ENCODE data around the gene VGLL3.

VGLL3 gene

DNA sequence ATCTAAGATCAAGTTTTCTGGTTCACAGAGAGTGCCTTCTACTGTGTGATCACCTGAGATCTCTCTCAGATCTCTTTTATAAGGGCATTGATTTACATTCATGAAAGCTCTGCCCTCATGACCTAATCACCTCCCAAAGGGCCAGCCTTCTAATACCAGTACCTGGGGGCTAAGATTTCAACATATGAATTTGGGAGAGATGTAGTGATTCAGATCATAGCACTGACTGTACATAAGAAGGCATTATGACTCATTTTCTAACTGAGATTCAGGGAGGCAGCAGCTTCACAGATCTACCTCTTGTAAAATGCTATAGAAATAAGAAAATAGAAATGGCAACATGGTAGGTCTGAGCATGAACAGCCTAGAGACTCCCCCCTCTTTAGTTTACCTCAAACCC, 39.6 kb downstream of the VGLL3 start:
- no peak for DNase-seq (ENCODE audit: low read depth in 2 of 2)

DNA sequence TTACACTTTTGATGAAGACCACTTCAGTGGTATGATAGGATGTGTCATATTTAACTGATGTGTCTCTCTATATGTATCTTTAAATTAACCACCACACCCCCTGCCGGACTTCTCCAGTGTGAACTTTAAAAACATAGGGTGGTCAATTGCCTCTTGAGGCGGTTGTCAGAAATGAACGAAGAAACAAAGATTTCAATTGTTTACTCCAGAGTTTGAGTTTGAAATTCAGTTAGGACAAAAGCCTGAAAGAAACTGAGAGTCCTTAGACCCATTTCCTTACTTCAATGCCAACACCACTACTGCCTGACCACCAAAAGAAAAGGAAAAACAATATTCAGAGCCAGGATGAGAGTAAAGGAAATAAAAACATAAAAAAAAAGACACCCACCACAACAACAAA, 40.2 kb downstream of the VGLL3 start:
- no peak for DNase-seq (ENCODE audit: low read depth in 2 of 2)

DNA sequence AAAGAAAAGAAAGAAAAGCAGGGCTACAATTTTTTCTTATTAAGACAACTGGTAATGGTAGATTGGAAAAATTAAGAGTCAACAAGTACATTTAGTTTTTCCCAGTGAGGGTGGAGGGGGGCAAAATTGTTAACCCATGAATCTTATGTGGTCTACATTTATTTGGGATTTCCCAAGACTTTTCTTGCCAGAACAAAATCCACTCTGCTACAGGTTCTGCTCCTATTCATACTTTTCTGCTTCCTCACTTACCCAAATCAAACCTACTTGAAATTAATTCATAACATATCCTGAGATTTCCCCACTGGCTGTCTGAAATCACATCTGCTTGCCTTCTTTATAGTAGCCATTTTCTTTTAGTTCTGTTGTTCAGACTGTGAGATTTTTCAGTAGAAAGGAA, 41.1 kb downstream of the VGLL3 start:
- no peak for DNase-seq (ENCODE audit: low read depth in 2 of 2)

DNA sequence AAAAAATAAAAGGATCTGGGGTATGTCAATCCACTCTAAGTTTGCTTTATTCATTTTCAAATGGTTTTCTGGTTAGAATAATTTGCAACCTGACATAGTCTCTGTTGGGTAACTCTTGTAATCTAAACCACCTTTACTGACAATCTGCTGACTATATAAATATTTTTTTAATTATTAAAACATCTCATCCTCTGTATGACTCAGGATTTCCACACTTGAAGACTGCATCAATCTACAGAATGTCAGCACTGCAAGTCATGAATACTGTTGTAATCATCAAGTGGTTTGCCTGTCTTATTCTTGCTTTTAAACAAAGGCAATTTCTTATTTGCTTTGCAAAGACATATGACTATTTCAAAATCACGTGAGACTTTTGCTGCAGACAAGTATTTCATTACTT, 42.1 kb downstream of the VGLL3 start:
- DNase-seq (ENCODE audit: low read depth in 2 of 2), result no peak

DNA sequence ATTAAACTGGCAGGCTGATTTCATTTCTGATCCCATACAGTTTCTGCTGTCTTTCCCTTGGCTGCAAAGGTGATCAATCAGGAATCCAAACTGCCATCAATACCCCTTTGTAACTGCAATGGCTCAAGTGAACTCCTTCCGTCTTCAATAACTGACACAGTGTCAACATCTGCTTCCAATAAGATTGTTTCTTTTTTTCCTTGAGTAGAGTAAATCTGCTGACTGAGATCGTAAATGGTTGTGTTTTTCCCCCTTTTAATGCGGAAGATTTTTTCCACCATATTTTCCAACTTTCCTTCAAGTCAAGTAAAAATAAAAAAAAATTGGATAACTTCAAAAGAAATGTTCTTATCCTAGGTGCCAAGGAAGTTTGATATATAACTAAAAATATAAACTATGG, 48.7 kb downstream of the VGLL3 start:
- DNase-seq (ENCODE audit: low read depth in 2 of 2), result no peak

DNA sequence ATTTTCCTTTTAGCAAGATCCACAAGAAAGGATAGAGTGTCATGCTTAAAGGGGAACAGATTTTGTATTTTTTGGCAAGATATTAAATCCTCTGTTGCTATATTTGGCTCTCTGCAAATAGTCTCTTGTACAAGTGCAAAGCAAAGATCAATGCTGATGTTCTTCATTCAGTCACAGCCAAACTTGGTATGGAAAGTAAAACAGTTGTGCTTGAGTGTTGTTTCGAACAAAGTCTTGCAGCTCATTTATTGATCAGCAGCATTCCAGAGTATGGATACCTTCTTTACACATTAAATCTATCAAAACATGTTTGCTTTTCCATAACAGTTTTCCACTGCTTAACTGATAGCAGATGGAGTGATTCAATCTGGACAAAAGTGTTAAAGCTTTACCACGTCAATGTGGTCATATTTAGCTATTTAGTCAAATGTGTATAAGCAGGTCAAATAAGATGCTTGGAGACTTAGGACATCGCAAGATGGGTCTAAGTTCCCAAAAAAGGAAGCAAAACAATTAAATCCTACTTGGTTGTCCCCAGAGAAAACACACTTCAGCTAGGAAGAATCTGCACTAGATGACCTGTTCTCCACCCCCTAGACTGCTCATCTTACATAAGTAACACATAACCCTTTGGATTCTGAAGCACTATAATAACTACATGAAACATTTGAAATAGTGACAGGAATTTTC, 52.4 kb downstream of the VGLL3 start:
- no peak for DNase-seq (ENCODE audit: low read depth in 2 of 2)

DNA sequence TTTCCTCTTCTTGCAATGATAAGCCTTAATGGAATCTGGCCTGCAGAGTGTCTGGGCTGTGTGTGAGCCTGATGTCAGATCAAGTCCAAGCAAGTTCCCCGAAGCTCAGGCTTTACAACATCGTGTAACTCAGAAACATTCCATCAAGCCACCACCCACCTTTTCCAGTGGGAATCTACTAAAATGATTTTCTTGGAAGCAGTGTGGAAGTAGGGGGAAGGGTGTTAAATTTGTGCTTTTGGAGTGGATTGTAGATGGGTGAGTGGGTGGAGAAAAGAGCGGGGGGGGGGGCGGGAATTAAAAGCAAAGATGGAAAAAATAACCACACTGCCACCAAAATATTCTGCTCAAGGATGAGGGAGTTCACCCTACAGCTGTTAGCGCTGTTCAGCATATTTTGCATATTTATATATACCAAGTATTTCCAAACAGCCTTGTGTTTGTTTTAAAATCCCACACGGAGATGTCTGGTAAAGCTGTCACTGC, 53.6 kb downstream of the VGLL3 start:
- DNase-seq (ENCODE audit: low read depth in 2 of 2), result no peak

DNA sequence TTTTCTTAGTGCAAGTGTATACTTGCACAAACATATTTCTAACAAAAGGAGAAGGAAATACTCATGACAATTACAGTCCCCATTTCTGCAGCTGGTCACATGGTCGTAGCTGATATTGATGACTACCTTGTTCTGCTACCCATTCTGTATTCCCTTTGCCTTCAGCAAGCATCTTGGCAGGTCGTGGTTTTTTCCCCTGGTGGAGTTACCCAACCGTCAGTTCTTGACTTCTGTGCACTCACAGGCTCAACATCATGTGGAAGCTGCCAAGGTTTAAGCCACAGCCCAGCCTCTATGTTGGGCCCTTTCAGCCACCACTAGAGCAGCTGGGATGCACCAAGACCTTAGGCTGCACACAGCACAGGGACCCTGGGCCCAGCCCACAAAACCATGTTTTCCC, 56.1 kb downstream of the VGLL3 start:
- DNase-seq (ENCODE audit: low read depth in 2 of 2), result no peak

DNA sequence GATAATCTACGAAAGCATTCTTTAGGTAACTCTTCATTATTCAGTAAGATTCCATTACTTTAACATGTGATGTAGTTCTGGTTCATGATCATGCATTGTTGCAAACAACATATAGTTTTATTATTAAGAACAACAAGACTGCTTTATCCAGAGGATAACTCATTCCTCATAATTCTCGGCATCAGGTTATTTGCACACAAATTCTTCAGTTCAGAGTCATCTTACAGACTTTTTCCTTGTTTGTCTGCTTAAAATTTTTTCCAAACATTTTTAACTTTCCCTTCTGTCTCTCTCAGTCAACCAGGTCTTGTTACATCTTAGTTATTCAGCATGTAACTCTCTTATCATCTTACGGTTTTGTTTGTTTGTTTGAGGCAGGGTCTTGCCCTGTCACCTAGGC, 60.1 kb downstream of the VGLL3 start:
- no peak for DNase-seq (ENCODE audit: low read depth in 2 of 2)

DNA sequence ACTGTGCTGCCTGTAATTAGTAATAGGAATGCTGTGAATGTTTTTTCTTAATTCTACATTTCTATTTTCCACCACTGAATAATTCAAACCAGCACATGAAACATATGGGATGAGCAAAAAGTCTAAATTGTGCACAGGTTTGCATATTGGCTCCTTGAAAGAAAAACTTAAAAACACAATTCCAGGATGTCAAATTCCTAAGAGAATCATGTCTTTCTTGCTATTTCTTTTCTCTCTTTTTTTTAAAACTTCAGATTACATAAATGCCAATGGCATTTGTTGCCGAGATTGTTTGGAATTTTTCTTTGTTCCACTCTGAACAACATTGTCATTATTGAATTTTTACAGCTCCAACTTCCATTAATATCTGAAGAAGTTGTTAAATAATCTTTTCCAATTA, 60.8 kb downstream of the VGLL3 start:
- DNase-seq (ENCODE audit: low read depth in 2 of 2), result no peak

DNA sequence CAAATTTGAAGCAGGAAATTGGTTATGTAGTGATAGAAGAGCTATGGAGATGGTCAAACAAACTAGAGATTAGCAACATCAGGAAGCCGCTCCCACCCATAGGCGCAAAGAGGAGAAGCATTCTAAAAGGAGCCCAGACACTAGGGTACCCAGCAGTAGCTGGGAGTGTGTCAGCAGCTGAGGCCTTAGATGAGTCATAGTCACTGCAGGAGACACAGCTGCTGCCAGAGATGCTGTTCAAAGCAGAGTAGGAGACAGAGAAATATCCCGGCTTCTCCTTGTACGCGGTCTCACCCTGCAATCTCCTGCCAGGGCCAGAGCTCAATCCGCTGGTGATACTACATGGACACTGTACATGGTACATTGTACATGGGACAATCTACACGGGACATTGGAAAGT, 61.9 kb downstream of the VGLL3 start:
- no peak for DNase-seq (ENCODE audit: low read depth in 2 of 2)

DNA sequence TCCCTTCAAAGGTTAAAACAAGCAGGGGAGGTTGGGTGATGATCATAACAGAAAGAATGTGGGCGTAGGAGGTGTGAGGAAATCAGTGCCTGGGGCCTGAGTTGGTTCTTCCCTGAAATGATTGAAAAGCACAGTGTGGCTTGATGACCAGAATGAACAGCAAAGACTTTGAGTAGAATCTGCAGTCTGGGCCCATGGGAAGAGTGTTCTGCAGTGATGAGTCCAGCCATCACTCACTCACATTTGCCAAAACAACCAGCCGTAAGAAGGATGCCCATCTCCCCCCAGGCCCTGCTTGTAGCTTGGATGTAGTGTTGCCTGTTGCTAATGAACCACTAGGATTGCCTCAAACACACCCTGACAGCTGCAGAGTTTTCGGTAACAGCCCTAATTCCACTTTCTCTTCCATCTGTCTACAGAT, 67.9 kb downstream of the VGLL3 start:
- DNase-seq (ENCODE audit: low read depth in 2 of 2), result no peak

DNA sequence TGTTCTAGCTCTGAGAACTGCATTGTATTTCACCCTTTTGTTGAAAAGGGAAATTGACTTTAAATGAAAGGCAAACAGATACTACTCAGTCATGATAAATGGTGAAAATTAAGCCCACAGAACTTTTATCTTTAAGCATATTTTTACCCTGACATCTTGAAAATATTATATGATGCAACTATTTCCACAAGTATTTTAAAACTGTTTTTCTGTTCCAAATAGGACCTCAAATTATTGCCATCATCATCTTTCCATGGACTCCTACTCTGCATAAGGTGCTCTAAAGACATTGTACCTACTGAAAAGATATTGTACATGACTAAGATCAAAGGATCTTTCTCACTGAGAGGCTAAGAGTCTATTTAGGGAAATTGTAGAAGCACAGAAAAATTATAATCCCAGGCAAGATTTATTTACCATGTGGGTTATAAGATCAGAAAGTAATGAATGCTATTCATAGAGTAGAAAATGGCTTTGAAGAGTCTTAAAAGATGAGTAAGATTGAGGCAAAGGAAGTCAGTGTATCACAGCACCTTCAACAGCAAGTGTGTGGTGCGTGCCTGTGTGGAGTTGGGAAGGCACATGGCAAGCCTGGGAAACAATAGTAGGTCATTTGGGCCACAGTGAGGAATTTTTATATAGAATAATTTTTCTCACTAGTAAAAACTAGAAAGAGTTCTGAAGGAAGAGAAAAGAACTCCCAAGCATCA, 68.8 kb downstream of the VGLL3 start:
- DNase-seq (ENCODE audit: low read depth in 2 of 2), result no peak

DNA sequence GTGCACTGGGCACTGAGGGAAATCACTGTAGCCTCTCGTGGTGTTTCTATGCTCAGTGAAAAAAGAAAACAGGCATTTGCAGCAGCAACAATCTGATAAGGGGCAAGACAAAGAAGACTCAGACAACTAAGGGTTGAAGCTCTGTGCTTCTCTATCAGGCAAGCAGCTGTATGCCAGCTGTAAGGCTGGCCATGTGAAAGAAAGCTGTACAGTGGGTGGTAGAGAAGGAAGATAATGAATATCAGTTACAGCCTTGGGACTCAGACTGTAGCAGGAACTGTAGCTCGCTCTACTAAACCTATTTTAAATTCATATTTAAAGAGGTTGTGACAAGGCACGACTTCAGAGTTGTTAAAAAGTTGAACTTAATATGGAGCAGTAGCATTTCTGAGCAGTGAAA, 76.3 kb downstream of the VGLL3 start:
- DNase-seq (ENCODE audit: low read depth in 2 of 2), result no peak

DNA sequence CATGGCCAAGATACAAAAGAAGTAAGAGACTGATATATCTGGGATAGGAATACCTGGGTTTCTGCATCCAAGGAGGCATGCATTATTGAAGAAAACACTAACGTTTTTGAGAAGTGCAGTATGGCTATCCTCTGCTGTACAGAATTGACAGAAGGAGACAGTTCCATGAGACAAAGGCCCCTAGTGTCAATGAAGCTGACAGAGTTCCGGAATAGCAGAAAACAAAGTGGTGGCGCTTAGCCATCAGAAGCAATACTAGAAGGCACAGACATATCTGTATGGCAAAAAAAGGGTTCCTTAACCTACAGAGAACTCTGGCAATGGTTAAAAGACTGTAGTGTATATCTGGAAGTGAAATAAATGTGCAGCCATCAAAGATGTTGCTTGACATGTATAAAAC, 77.8 kb downstream of the VGLL3 start:
- DNase-seq (ENCODE audit: low read depth in 2 of 2), result no peak

DNA sequence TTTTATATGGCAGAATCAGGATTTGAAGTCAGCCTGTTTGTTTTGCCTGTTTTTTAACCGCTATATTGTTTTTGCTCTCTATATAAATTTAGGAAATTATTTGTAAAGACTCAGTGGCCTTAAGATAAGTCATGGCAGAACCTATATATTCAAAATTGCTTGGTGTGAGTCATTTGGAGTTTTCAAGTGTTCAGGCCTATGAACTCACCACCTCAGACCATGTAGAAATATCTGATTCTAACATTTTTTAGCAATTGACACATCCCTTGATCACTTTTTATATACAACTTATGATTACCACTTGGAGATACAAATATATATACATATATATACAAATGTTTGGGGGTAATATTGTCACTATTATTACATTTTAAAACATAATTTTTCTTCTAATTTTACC, 95.7 kb downstream of the VGLL3 start:
- DNase-seq (ENCODE audit: low read depth in 2 of 2), result no peak

DNA sequence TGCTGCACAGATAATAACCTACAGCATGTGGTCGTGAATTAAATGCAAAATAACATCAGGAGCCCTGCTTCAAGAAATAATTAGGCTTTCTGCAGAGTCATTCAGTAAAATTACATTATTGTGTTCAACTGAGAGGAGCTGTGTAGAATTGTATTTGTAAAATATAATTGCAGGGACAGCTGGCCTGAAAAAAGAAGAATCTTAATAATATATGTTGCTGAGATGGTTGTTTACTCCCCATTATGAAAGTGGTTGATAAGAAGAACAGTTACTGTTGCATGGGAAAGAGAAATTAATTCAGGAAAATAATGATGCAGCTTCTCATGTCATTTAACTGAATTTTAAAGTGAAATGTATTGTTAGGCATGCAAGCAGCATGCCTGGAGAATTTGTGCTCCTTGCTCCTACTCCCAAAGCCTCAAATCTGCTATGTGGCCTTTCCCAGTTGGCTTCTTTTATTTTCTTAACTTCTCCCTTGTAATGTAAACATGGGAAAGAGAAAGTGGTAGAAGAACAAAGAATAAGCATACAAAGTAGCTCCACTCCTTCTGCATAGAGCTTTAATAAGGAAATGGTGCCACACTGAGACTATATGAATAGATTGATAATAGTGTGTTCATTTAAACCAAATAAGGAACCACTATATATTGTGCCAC, 100.1 kb downstream of the VGLL3 start:
- DNase-seq (ENCODE audit: low read depth in 2 of 2), result no peak
